IPS-15b (cell line): ENCODE results near the gene PAFAH1B2.

Experiments used
- H3K27me3 ChIP-seq: one replicate; pipeline ENCODE4 v1.6.1; 2013; ENCODE audit warnings: low read length; ENCODE audit not compliant: control insufficient read depth, insufficient read depth
- H3K36me3 ChIP-seq: one replicate; pipeline ENCODE4 v1.6.1; 2013; ENCODE audit warnings: low read length; ENCODE audit not compliant: control insufficient read depth, insufficient read depth
- H3K4me1 ChIP-seq: one replicate; pipeline ENCODE4 v1.6.1; 2013; ENCODE audit warnings: mild to moderate bottlenecking, low read length; ENCODE audit not compliant: control insufficient read depth, insufficient read depth
- H3K4me3 ChIP-seq: one replicate; pipeline ENCODE4 v1.5.1; 2013; ENCODE audit warnings: low read depth, low read length
- H3K9ac ChIP-seq: one replicate; pipeline ENCODE4 v1.6.1; 2013; ENCODE audit warnings: low read depth, mild to moderate bottlenecking, low read length
- H3K9me3 ChIP-seq: one replicate; pipeline ENCODE4 v1.6.1; 2013; ENCODE audit warnings: mild to moderate bottlenecking, low read length; ENCODE audit not compliant: control insufficient read depth, insufficient read depth

PAFAH1B2 gene

DNA sequence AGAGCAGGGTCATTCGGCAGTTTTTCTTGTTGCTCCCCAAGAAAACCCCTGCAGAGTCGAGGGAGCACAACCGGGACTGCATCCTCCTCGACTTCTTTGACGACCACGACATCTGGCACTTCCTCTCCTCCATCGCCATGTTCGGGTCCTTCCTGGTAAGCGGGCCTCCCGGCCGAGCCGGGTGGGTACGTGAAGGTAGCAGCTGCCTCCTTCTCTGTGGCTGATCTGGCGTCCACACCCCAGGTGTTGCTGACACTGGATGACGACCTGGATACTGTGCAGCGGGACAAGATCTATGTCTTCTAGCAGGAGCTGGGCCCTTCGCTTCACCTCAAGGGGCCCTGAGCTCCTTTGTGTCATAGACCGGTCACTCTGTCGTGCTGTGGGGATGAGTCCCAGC is 51.7 kb downstream of the PAFAH1B2 start:
- H3K36me3 ChIP-seq, result peaks cover 22% of the 10 kb centered on the region
- peaks cover 18% of the 10 kb centered on the region for H3K4me1 ChIP-seq
- H3K9me3 ChIP-seq, result no peaks in the 10 kb centered on the region
- no peak overlapping the region for H3K9ac ChIP-seq
- H3K27me3 ChIP-seq, result no peaks in the 10 kb centered on the region
- no peak overlapping the region for H3K4me3 ChIP-seq

GRCh38 chr11:117197006-117197405 is 52.9 kb downstream of the PAFAH1B2 start:
- Histone ChIP-seq H3K4me1 (peaks cover 18% of the 10 kb centered on the region), H3K4me3 (no peak overlapping the region), H3K27me3 (no peaks in the 10 kb centered on the region), H3K9ac (no peak overlapping the region), H3K36me3 (peaks cover 19% of the 10 kb centered on the region), H3K9me3 (no peaks in the 10 kb centered on the region)

- Histone ChIP-seq H3K4me3 (peak overlapping the region; percentile 54), H3K36me3 (peaks cover 14% of the 10 kb centered on the region), H3K9ac (peak overlapping the region; percentile 38), H3K27me3 (no peaks in the 10 kb centered on the region), H3K4me1 (peaks cover 18% of the 10 kb centered on the region), H3K9me3 (no peaks in the 10 kb centered on the region)
Measured at GRCh38 chr11:117197516-117198456, 53.7 kb downstream of the PAFAH1B2 start.

DNA sequence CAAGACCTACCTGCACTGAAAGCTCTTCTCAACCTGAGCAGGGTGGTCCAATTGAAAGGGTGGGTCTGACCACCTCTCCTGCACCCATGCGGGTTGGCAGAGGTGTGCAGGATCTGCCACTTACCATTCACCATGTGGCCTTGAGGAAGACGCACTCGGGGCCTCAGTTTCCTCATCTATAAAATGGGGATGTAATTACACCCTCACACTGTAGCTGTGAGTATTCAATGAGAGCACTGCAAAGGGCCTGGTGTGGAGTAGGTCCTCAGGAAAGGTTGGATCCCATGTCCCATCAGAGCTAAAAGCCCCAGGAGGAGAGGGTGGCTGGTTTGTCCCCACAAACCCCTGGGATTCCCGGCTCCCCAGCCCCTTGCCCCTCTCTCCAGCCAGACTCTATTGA is 54.5 kb downstream of the PAFAH1B2 start:
- Histone ChIP-seq H3K4me3 (peak overlapping the region; percentile 54), H3K9me3 (no peaks in the 10 kb centered on the region), H3K9ac (peak overlapping the region; percentile 38), H3K27me3 (no peaks in the 10 kb centered on the region), H3K36me3 (peaks cover 15% of the 10 kb centered on the region), H3K4me1 (peaks cover 18% of the 10 kb centered on the region)

- H3K4me1 ChIP-seq, result peaks cover 18% of the 10 kb centered on the region
- H3K27me3 ChIP-seq, result no peaks in the 10 kb centered on the region
- peaks cover 15% of the 10 kb centered on the region for H3K36me3 ChIP-seq
- no peaks in the 10 kb centered on the region for H3K9me3 ChIP-seq
- H3K4me3 ChIP-seq, result peak within 1 kb of the TSS; percentile 54
- H3K9ac ChIP-seq, result peak within 1 kb of the TSS; percentile 81
Measured at GRCh38 chr11:117199053-117199915, 55.2 kb downstream of the PAFAH1B2 start, which contains the start of gene TAGLN. TAGLN (plus strand) TSS chr11:117199370; CDS start chr11:117203014, 3,644 bp downstream.

- peak overlapping the region; percentile 81 for H3K9ac ChIP-seq
- H3K4me3 ChIP-seq, result peak overlapping the region; percentile 54
- H3K27me3 ChIP-seq, result no peaks in the 10 kb centered on the region
- H3K9me3 ChIP-seq, result no peaks in the 10 kb centered on the region
- peaks cover 15% of the 10 kb centered on the region for H3K36me3 ChIP-seq
- H3K4me1 ChIP-seq, result peaks cover 18% of the 10 kb centered on the region
Measured at GRCh38 chr11:117199916-117200812, 56.1 kb downstream of the PAFAH1B2 start.

GRCh38 chr11:117200813-117201657 is 56.9 kb downstream of the PAFAH1B2 start:
- Histone ChIP-seq H3K36me3 (peaks cover 9% of the 10 kb centered on the region), H3K9ac (peak overlapping the region; percentile 81), H3K9me3 (no peaks in the 10 kb centered on the region), H3K27me3 (no peaks in the 10 kb centered on the region), H3K4me3 (peak overlapping the region; percentile 28), H3K4me1 (peaks cover 18% of the 10 kb centered on the region)

DNA sequence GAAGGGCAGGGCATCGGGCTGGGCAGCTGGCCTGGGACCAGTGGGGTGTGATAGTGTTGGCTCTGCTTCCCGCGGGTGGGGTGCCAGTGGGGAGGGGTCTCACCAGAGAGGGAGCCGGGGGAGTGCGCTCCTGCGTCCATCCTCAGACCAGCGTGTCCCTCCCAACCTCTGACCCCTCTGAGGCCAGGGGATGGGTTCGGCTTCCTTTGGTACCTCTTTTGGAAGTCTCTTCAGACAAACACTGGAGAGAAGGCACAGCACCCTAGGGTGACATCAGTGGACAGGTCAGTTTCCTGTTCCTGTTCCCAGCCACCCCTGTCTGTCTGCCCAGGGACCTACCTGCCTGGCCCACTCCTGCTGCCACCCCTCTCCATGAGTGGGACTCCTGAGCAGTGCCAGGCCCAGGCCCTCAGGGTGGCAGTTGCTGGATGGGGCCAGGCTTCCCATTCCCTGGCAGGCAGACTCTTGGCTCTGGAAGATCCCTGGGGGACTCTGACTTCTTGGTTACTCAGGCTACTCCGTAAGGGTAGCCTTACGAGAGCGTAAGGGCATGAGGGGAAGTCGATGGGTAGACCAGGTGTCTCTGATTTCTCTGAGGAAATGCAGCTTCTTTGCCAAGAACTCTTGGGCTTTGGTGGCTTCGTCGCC is 57.7 kb downstream of the PAFAH1B2 start:
- no peaks in the 10 kb centered on the region for H3K27me3 ChIP-seq
- no peak overlapping the region for H3K9ac ChIP-seq
- H3K4me1 ChIP-seq, result peaks cover 18% of the 10 kb centered on the region
- no peak overlapping the region for H3K4me3 ChIP-seq
- H3K36me3 ChIP-seq, result peaks cover 7% of the 10 kb centered on the region
- H3K9me3 ChIP-seq, result no peaks in the 10 kb centered on the region

DNA sequence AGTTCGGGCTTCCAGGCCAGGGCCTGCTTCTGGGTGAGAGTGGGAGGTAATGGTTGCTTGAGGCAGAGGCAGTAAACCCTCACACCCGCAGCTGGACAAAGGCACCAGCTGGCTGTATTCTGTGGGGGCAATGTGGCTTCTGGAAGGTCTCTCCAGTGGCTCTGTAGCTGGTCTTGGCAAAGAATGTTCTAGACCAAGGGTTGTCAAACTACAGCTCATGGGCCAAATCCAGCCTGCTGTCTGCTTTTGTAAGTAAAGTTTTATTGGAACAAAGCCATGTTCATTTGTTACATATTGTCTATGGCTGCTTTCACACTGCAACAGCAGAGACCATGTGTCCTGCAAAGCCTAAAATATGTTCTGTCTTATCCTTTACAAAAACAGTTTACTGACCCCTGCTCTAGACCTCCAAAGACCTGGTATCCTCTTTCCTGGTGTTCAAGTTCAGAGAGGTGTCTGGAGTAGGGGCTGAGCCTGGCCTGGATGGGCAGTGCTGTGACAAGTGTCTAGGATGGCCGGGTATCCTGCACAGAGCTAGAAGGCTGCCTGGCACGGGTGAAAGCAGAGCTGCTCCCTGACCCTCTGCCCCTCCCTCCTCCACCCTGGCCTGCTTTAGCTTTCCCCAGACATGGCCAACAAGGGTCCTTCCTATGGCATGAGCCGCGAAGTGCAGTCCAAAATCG is 58.4 kb downstream of the PAFAH1B2 start:
- peaks cover 18% of the 10 kb centered on the region for H3K4me1 ChIP-seq
- H3K4me3 ChIP-seq, result no peak overlapping the region
- H3K9ac ChIP-seq, result no peak overlapping the region
- no peaks in the 10 kb centered on the region for H3K27me3 ChIP-seq
- H3K36me3 ChIP-seq, result peaks cover 7% of the 10 kb centered on the region
- H3K9me3 ChIP-seq, result no peaks in the 10 kb centered on the region

DNA sequence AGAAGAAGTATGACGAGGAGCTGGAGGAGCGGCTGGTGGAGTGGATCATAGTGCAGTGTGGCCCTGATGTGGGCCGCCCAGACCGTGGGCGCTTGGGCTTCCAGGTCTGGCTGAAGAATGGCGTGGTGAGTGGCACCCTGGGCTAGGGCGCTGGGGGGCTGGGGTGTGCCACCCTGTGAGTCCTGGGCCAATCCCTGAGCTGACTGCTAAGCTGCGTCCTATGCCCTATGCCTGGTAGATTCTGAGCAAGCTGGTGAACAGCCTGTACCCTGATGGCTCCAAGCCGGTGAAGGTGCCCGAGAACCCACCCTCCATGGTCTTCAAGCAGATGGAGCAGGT is 59.0 kb downstream of the PAFAH1B2 start:
- Histone ChIP-seq H3K4me1 (peaks cover 15% of the 10 kb centered on the region), H3K27me3 (no peaks in the 10 kb centered on the region), H3K9ac (no peak overlapping the region), H3K36me3 (peaks cover 7% of the 10 kb centered on the region), H3K4me3 (no peak overlapping the region), H3K9me3 (no peaks in the 10 kb centered on the region)
